ENCODE measurements around the gene MVB12B.

Gene MVB12B

DNA sequence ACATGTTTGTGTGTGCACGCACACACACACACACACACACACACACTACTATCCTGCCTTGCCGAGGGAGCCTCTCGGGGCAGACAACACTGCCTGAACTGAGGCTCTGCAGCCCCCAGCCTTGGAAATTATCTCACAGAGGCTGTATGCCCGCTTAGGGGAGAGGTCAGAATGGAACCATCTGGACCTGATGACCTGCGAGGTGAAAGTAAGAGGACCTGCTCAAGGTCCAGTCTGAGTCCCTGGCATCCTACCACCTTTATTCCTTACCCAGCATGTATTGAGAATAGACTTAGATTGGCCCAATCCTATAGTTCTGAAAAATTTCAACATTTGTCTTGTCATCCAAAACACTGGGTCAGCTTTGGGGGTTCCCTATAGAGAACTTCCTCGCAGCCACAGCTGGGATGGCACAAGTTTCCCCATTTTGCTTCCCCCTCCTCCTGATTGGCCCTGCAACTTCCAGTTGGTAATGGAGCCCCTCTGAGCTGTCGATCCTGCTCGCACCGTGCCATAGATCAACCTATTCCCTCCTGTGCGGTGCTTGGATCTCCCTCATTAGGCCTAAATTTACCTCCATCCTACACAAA is 10.2 kb downstream of the MVB12B start:
- TF ChIP-seq, protein P1, sequence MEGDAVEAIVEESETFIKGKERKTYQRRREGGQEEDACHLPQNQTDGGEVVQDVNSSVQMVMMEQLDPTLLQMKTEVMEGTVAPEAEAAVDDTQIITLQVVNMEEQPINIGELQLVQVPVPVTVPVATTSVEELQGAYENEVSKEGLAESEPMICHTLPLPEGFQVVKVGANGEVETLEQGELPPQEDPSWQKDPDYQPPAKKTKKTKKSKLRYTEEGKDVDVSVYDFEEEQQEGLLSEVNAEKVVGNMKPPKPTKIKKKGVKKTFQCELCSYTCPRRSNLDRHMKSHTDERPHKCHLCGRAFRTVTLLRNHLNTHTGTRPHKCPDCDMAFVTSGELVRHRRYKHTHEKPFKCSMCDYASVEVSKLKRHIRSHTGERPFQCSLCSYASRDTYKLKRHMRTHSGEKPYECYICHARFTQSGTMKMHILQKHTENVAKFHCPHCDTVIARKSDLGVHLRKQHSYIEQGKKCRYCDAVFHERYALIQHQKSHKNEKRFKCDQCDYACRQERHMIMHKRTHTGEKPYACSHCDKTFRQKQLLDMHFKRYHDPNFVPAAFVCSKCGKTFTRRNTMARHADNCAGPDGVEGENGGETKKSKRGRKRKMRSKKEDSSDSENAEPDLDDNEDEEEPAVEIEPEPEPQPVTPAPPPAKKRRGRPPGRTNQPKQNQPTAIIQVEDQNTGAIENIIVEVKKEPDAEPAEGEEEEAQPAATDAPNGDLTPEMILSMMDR (IDR thresholded peaks at IDR 0.05; ENCODE audit: control insufficient read depth, insufficient read depth, low read depth, low read length, missing control alignments) = no peak
- no peak overlapping the region for H3K4me3 ChIP-seq (ENCODE audit: control insufficient read depth, low read depth, low read length)
- no peak for DNase-seq (ENCODE audit: low read depth)

DNA sequence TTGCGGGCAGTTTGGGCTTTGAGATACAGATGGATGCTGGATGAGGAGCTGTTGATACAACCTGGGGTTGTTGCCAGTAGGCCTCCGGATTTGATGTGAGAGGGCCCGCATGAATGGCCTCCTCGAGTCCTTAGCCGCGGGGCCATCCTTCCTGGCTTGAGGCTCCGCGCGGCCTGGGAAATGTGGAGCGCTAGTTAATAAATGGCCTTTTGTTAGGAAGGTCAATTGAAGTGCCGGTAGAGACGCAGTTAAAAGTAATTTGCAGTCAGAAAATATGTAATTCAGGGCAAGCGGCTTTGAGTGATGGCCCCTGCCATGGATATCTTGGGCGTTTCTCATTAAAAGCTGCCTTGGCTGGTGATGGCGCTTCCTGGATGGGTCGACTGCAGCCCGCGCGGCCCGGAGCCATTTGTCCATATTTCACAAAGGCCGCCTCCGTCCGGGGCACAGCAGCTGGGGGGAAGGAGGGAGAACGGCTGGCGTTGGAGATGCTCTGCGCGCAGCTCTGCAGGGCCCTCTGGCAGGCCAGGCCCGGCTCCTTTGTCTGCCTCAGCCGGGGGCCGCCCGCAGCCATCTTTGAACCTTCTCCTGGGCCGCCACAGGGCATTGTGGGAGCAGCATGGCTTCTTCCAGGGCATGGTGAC is 11.2 kb downstream of the MVB12B start:
- TF ChIP-seq, protein P1 (IDR thresholded peaks at IDR 0.05; ENCODE audit: control insufficient read depth, insufficient read depth, low read depth, low read length, missing control alignments) = no peak
- no peak overlapping the region for H3K4me3 ChIP-seq (ENCODE audit: control insufficient read depth, low read depth, low read length)
- DNase-seq (ENCODE audit: low read depth) = no peak

DNA sequence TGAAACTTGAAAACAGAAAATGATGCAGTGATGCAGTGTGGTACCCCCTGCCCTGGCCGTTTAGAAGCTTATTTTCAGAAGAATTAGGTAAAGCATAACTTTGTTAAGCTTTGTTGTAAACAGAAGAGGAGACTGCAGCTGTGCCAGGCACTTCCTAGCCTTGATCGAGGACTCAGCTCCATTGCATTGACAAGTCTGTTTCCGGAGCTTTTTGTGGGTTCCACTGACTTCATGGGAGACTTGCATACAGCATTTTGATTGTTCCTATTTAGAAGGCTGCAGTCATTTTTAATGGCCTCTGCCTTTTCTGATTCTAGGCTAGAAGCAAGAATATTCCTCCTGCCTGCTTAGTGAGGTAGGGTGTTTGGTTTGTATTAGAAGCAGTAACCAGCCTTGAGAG is 12.3 kb downstream of the MVB12B start:
- no peak overlapping the region for H3K4me3 ChIP-seq (ENCODE audit: control insufficient read depth, low read depth, low read length)
- TF ChIP-seq, protein P1 (IDR thresholded peaks at IDR 0.05; ENCODE audit: control insufficient read depth, insufficient read depth, low read depth, low read length, missing control alignments) = no peak
- no peak for DNase-seq (ENCODE audit: low read depth)

DNA sequence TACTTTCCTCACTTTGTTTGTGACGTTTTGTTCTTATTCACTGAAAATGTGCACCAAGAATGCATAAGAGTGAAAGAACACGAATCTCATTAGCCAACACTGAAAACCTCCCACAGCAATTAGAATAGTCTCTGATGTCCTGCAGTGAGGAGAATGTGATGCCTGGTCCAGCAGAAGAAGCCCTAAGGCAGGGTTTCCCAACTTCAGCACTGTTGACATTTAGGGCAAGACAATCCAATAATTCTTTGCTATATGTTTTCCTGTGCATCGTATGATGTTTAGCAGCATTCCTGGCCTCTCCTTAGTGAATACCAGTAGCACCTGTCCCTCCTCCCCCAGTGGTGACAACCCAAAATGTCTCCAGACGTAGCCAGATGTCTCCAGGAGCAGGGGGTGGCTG is 14.8 kb downstream of the MVB12B start:
- no peak for DNase-seq (ENCODE audit: low read depth)
- TF ChIP-seq, protein P1 (IDR thresholded peaks at IDR 0.05; ENCODE audit: control insufficient read depth, insufficient read depth, low read depth, low read length, missing control alignments) = no peak
- H3K4me3 ChIP-seq (ENCODE audit: control insufficient read depth, low read depth, low read length) = no peak overlapping the region

DNA sequence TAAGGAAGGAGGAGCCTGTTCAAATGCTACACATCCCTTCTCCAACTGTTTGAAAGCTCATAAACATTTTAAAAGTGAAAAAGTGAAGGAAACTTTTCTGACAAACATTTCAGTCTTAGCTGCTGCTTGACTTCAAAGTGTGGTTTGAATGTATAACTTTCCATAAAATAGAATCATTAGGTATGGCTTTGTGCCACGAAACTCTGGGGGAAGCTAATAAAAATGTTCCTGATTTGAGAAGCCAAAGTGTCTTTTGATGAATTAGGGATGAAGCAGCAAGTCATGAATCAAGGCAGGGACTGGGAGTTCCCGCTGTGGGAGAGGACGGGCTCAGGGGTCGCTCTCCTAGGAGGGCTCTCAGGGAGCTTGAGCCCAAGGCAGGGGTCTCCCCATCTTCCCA is 15.3 kb downstream of the MVB12B start:
- H3K4me3 ChIP-seq (ENCODE audit: control insufficient read depth, low read depth, low read length) = no peak overlapping the region
- DNase-seq (ENCODE audit: low read depth) = no peak
- TF ChIP-seq, protein P1 (IDR thresholded peaks at IDR 0.05; ENCODE audit: control insufficient read depth, insufficient read depth, low read depth, low read length, missing control alignments) = no peak

DNA sequence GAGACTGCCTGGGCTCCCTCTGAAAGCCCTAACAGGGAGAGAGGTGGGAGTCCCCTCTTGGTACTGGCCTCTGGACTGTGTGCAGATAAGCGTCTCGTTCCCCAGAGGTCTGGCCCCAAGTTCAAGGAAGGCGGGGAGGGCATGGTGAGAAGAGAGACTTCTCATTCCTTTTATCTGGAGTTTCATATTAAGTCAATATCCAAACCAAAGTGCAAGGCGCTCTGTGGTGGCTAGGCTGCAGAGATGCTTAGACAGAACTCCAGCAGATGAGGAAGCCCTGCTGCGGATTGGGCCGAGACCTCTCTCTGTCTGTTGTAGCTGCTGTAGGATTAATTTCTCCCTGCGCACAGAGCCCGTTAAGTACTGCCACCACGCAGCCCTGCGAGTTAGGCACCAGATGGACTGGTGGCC is 16.0 kb downstream of the MVB12B start:
- no peak for DNase-seq (ENCODE audit: low read depth)
- TF ChIP-seq, protein P1 (IDR thresholded peaks at IDR 0.05; ENCODE audit: control insufficient read depth, insufficient read depth, low read depth, low read length, missing control alignments) = no peak
- no peak overlapping the region for H3K4me3 ChIP-seq (ENCODE audit: control insufficient read depth, low read depth, low read length)

Measured in AG09309 (cell line).